Esophagus muscularis mucosa (tissue), 4 donors: ENCODE measurements around the gene ILDR1.

ENCODE experiments used
- CTCF ChIP-seq, 3 experiments: fragments of 200-600 bp in 2 of 3; fragments of 450-650 bp in 1 of 3; sonication (generic) in 2 of 3; IDR thresholded peaks; one replicate each; pipeline ENCODE4 v1.5.1; 2017 to 2019; ENCODE audit warnings: antibody characterized with exemption in 3 of 3, mild to moderate bottlenecking in 2 of 3, moderate library complexity in 1 of 3
- EP300 ChIP-seq: sonication (generic); formaldehyde crosslinking; IDR thresholded peaks from one replicate; pipeline ENCODE4 v1.6.1; 2017; ENCODE audit warnings: antibody characterized with exemption
- POLR2A ChIP-seq: fragments of 450-650 bp; IDR thresholded peaks from one replicate; pipeline ENCODE4 v1.6.1; 2017; ENCODE audit warnings: antibody characterized with exemption, moderate library complexity, mild to moderate bottlenecking, low read depth
- POLR2AphosphoS5 ChIP-seq, 2 donors: sonication (generic); formaldehyde crosslinking; IDR thresholded peaks; one replicate each; pipeline ENCODE4 v1.6.1; 2017; ENCODE audit warnings: antibody characterized with exemption in 2 of 2

- TF ChIP-seq POLR2AphosphoS5 (IDR thresholded peaks at IDR 0.05) (no peak), CTCF (IDR thresholded peaks at IDR 0.05) (no peak), POLR2A (no peak), EP300 (no peak)
These were observed 79.8 kb downstream of the ILDR1 start for GRCh38 chr3:121942116-121942786.
